Urothelium cell line (cell line): ENCODE data around the gene SIK3.
"Not testable (repeated sequence)": the region's sequence is repeated elsewhere in the genome, so short reads cannot be mapped to it uniquely, and the experiment has no call there.

Experiments used
- DNase-seq: peaks from one replicate; pipeline ENCODE4 v3.0.0; 2011; ENCODE audit warnings: low spot score, mixed read lengths
- FAIRE-seq: peaks from 2 replicates; lab custom pipeline; 2011; peaks lifted over from hg19 to GRCh38; lab: Jason Lieb, UNC

Gene SIK3

GRCh38 chr11:117098269-117099232 lies at the start of gene SIK3:
Gene SIK3 (minus strand): TSS chr11:117098428. CDS start chr11:117098415, 13 bp downstream.
- peak; percentile 95 for DNase-seq
- FAIRE-seq: no peak

DNA sequence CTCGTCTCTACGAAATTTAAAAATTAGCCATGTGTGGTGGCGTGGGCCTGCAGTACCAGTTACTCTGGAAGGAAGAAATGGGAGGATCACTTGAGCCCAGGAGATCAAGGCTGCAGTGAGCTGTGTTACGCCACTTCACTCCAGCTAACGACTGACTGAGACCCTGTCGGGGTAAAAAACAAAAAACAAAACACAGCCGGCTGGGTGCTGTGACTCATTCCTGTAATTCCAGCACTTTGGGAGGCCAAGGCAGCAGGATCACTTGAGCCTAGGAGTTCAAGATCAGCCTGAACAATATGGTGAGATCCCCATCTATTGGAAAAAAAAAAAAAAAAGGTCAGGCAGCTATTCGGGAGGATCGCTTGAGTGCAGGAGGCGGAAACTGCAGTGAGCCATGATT lies 48.3 kb upstream of the SIK3 start:
- FAIRE-seq (no peak), DNase-seq (no peak)

- FAIRE-seq (no peak), DNase-seq (peak; percentile 20)
These were observed 47.1 kb upstream of the SIK3 start for GRCh38 chr11:117145393-117145761.

- DNase-seq (peak; percentile 56), FAIRE-seq (no peak)
These were observed 46.5 kb upstream of the SIK3 start for GRCh38 chr11:117144477-117145392.

DNA sequence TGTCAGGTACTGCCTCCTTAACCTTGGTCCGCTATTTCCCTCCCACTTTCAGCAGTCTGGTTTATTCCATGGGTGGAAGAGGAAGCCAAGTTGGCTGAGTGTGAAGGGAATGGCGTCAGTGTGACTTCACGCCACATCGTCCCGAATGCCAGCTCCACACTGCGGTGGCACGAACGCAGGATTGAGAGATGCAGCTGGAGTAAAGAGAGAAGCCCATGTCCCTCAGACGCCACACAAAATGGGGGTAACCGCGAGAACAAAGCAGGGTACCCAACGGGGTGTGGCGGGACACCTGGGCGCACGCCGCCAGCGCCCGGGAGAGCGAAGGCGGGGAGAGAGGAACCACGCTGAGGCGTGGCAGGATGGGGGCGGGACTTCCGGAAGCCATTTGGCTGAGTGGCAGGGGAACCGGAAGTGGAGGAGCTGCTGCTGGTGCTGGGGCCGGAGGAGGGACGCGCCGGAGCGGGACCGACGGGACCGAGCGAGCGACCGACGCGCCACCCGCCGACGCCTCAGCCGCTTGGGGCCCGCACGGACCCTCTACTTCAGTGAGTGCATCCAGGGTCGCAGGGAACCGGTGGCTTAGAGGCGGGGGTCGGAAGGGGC lies 45.7 kb upstream of the SIK3 start, which contains the start of gene PAFAH1B2:
TSS of gene PAFAH1B2 (plus strand) at position 417 of the 606 bp plus-strand sequence. CDS start 8,161 bp downstream, outside the sequence.
- FAIRE-seq: no peak

GRCh38 chr11:117143390-117143789 lies 45.2 kb upstream of the SIK3 start:
- DNase-seq (peak; percentile 40), FAIRE-seq (no peak)

More for the DNA sequence above, 45.7 kb upstream of the SIK3 start, which contains the start of gene PAFAH1B2:
- peak; percentile 95 for DNase-seq

DNA sequence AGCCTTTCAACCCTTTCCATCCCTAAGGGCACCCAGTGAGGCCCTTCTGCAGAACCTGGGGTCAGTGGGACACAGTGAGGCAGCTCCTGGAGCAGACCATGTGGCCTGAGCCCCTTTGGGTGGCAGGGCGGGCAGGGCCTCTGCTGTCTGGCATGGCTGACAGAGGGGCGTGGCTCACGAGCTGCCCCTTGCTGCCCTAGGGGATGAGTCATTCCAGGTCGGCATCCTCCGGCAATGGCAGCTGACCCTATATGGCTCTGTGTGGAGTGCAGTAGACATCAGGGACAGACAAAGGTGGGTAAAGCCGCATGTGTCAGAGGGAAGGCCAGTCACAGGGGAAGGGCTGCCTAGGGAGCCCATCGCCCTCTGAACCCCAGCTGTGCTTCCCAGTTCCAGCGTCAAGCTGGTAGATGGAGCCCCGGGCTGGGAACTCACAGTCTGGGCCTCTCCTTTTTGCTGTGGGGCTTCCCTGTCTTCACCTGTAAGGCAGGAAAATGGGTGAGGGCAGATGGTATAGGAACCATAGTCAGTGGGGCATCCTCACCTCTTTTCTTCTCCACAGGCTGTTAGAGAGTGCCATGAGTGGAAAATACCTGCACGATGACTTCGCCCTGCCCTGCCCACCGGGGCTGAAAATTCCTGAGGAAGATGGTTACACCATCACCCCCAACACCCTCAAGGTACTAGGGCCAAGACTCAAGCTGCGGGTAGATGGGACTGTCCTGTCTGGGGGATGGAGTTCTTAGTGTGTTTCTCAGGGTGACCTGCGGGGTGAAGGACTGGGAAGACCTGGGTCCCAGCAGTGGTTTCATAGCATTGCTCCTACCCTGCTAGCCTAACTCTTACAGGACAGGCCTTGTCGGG lies 39.2 kb upstream of the SIK3 start:
- not testable (repeated sequence) for DNase-seq
- peak; percentile 96 for FAIRE-seq

- not testable (repeated sequence) for FAIRE-seq, DNase-seq
These were observed 36.8 kb upstream of the SIK3 start for GRCh38 chr11:117134979-117135378.

GRCh38 chr11:117134431-117134830 lies 36.2 kb upstream of the SIK3 start:
- DNase-seq (no peak), FAIRE-seq (no peak)

- FAIRE-seq: no peak
These were observed 32.7 kb upstream of the SIK3 start for GRCh38 chr11:117130879-117131278.

GRCh38 chr11:117130396-117130795 lies 32.2 kb upstream of the SIK3 start:
- DNase-seq, FAIRE-seq: not testable (repeated sequence)

More at GRCh38 chr11:117130879-117131278, 32.7 kb upstream of the SIK3 start:
- no peak for DNase-seq

DNA sequence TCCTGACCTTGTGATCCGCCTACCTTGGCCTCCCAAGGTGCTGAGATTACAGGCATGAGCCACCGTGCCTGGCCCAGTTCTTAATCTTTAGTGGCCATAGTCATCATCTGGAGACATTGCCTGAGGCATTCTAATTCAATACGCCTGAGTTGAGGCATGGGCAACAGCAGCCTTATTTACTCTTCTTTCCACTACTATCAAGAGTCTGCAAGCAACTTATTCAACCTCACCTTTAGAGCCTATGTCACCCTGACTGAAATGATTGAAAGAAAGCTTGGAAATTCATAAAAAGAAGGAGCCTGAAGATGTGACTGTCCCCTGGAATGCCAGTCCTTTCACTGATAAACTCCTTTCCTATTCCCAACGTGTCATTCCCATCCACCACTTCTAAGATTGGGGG lies 30.1 kb upstream of the SIK3 start:
- no peak for DNase-seq
- FAIRE-seq: no peak

GRCh38 chr11:117127171-117127901 lies 29.1 kb upstream of the SIK3 start:
- FAIRE-seq (no peak), DNase-seq (no peak)

- DNase-seq (no peak), FAIRE-seq (no peak)
These were observed 28.2 kb upstream of the SIK3 start for GRCh38 chr11:117126223-117126965.

GRCh38 chr11:117122556-117122955 lies 24.3 kb upstream of the SIK3 start:
- FAIRE-seq (no peak), DNase-seq (no peak)

GRCh38 chr11:117121176-117121575 lies 22.9 kb upstream of the SIK3 start:
- DNase-seq (no peak), FAIRE-seq (no peak)

- DNase-seq (no peak), FAIRE-seq (no peak)
These were observed 19.5 kb upstream of the SIK3 start for GRCh38 chr11:117117681-117118080.

DNA sequence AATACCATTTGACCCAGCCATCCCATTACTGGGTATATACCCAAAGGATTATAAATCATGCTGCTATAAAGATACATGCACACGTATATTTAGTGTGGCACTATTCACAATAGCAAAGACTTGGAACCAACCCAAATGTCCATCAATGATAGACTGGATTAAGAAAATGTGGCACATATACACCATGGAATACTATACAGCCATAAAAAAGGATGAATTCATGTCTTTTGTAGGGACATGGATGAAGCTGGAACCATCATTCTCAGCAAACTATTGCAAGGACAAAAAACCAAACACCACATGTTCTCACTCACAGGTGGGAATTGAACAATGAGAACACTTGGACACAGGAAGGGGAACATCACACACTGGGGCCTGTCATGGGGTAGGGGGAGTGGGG lies 14.7 kb upstream of the SIK3 start:
- not testable (repeated sequence) for FAIRE-seq, DNase-seq
